Astrocyte (in vitro differentiated cells and primary cell): ENCODE data around the gene KLHL26.

ENCODE experiments used
- EZH2 ChIP-seq: IDR thresholded peaks from 2 replicates; pipeline ENCODE4 v1.6.1; 2012; ENCODE audit warnings: mild to moderate bottlenecking, low read length, inconsistent platforms; ENCODE audit not compliant: insufficient read depth
- TF ChIP-seq, protein P1 (sequence below): IDR thresholded peaks from 2 replicates; pipeline ENCODE4 v1.5.1; 2011; ENCODE audit warnings: low read depth, mild to moderate bottlenecking, inconsistent platforms, low read length, moderate library complexity; ENCODE audit not compliant: insufficient read depth

DNA sequence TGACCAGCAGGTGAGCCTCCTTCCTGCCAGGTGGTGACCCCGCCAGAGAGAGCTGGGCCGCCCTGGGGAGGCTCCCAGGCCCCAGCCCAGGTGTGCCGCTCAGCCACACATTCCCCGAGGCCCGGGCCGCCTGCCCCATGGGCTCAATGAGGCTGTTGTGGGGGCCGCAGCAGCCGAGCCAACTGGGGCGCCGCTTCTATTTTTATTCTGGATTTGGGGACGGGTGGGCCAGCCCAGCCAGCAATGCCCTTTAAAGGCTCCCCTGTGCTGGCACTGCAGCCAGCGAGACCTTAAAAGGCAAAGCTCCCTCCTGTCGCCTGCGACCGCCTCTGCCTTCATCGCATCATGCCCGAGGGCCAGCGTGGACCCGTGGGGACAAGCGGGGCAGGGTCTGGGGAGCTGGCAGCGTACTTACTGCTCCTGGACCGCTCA, 29.0 kb downstream of the KLHL26 start:
- no peak for TF ChIP-seq EZH2
- TF ChIP-seq, protein P1, sequence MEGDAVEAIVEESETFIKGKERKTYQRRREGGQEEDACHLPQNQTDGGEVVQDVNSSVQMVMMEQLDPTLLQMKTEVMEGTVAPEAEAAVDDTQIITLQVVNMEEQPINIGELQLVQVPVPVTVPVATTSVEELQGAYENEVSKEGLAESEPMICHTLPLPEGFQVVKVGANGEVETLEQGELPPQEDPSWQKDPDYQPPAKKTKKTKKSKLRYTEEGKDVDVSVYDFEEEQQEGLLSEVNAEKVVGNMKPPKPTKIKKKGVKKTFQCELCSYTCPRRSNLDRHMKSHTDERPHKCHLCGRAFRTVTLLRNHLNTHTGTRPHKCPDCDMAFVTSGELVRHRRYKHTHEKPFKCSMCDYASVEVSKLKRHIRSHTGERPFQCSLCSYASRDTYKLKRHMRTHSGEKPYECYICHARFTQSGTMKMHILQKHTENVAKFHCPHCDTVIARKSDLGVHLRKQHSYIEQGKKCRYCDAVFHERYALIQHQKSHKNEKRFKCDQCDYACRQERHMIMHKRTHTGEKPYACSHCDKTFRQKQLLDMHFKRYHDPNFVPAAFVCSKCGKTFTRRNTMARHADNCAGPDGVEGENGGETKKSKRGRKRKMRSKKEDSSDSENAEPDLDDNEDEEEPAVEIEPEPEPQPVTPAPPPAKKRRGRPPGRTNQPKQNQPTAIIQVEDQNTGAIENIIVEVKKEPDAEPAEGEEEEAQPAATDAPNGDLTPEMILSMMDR, result no peak
